Neural cell (in vitro differentiated cells): ENCODE measurements around the gene SF1.
A peak's percentile ranks its signal among the peaks of the same experiment; 100 is the strongest.

Experiments used
- EZH2 ChIP-seq: fragments of 200-600, 300-800 bp; shearing (Covaris generic), sonication (generic); IDR thresholded peaks from 2 replicates; pipeline ENCODE4 v1.6.1; 2014; ENCODE audit warnings: antibody characterized with exemption, low read length, borderline replicate concordance, mild to moderate bottlenecking; ENCODE audit not compliant: insufficient read depth, poor library complexity, severe bottlenecking
- RAD21 ChIP-seq: fragments of 450-650 bp; conservative IDR thresholded peaks from 2 replicates; pipeline ENCODE4 v1.6.1; 2014; ENCODE audit warnings: antibody characterized with exemption, mild to moderate bottlenecking, moderate library complexity
- SMC3 ChIP-seq: fragments of 450-650 bp; conservative IDR thresholded peaks from 2 replicates; pipeline ENCODE4 v1.6.1; 2014; ENCODE audit warnings: antibody characterized with exemption, mild to moderate bottlenecking, moderate library complexity; ENCODE audit not compliant: poor library complexity
- TAF1 ChIP-seq: IDR thresholded peaks from 2 replicates; pipeline ENCODE4 v1.6.1; 2012; ENCODE audit warnings: low read depth
- TF ChIP-seq, protein P1 (sequence below): fragments of 450-650 bp; IDR thresholded peaks from 2 replicates; pipeline ENCODE4 v1.5.1; 2014; ENCODE audit warnings: antibody characterized with exemption, mild to moderate bottlenecking, moderate library complexity; ENCODE audit not compliant: poor library complexity, severe bottlenecking

DNA sequence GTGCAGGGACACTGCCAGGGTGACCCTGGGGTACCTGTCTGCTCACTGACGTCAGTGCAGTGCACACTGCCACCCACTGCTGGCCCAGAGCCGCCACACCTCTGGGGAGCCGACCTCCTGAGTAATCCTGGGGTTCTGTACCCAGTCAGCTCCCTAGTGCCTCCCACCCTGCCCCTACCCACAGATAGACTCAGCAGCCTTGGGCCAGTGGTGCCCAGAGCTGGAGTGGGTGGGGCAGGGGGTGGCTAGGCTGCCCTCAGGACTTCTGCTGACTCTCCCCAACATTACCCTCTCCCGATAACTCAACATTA lies 61.1 kb downstream of the SF1 start:
- TF ChIP-seq, protein P1, sequence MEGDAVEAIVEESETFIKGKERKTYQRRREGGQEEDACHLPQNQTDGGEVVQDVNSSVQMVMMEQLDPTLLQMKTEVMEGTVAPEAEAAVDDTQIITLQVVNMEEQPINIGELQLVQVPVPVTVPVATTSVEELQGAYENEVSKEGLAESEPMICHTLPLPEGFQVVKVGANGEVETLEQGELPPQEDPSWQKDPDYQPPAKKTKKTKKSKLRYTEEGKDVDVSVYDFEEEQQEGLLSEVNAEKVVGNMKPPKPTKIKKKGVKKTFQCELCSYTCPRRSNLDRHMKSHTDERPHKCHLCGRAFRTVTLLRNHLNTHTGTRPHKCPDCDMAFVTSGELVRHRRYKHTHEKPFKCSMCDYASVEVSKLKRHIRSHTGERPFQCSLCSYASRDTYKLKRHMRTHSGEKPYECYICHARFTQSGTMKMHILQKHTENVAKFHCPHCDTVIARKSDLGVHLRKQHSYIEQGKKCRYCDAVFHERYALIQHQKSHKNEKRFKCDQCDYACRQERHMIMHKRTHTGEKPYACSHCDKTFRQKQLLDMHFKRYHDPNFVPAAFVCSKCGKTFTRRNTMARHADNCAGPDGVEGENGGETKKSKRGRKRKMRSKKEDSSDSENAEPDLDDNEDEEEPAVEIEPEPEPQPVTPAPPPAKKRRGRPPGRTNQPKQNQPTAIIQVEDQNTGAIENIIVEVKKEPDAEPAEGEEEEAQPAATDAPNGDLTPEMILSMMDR, result peak; percentile 28
- TF ChIP-seq TAF1 (no peak), RAD21 (no peak), SMC3 (no peak), EZH2 (no peak)
